DND-41 (cell line): Measurements from ENCODE around the gene GPR183.

ENCODE experiments used
- CTCF ChIP-seq: IDR thresholded peaks from 2 replicates; pipeline ENCODE4 v1.5.1; 2012; ENCODE audit warnings: borderline replicate concordance, low read length, moderate library complexity, mild to moderate bottlenecking; ENCODE audit not compliant: poor library complexity, severe bottlenecking; ENCODE audit errors: extremely low read depth
- EZH2 ChIP-seq: IDR thresholded peaks from 3 replicates; pipeline ENCODE4 v1.6.1; 2012; ENCODE audit warnings: borderline replicate concordance, low read depth, mild to moderate bottlenecking, moderate library complexity, low read length, inconsistent platforms; ENCODE audit not compliant: severe bottlenecking

GRCh38 chr13:99331881-99332293, 24.7 kb upstream of the GPR183 start:
- TF ChIP-seq CTCF (no peak), EZH2 (no peak)
